HepG2 (cell line): ENCODE measurements around the gene CDK2. TPM values are rescaled to one million over a fixed set of nuclear protein-coding genes. Genes with fewer than 3 reads are reported as not detected.

ENCODE experiments used
- FOXP1 ChIP-seq, 2 experiments: fragments of 450-650 bp in 1 of 2; IDR thresholded peaks; 2 replicates each; pipeline ENCODE4 v1.6.1; 2017 to 2018; ENCODE audit warnings: antibody characterized with exemption in 1 of 2
- GATA4 ChIP-seq: sonication (generic); IDR thresholded peaks from 2 replicates; pipeline ENCODE4 v1.6.1; 2016; ENCODE audit warnings: antibody characterized with exemption, low read depth, borderline replicate concordance
- YY1 ChIP-seq: IDR thresholded peaks from 2 replicates; pipeline ENCODE4 v1.6.1; 2011; ENCODE audit warnings: low read length, low read depth, moderate library complexity, mild to moderate bottlenecking; ENCODE audit not compliant: insufficient read depth, insufficient replicate concordance
- ZBTB38 ChIP-seq: sonication (generic); formaldehyde crosslinking; IDR thresholded peaks from 2 replicates; pipeline ENCODE4 v1.5.1; 2020; ENCODE audit warnings: mild to moderate bottlenecking, missing genetic modification reagents
- ZNF124 ChIP-seq: sonication (generic); formaldehyde crosslinking; IDR thresholded peaks from 2 replicates; pipeline ENCODE4 v1.4.0; 2020; ENCODE audit warnings: missing genetic modification reagents
- ZNF160 ChIP-seq: sonication (generic); formaldehyde crosslinking; IDR thresholded peaks from 2 replicates; pipeline ENCODE4 v1.8.0; 2022; ENCODE audit warnings: mild to moderate bottlenecking, inconsistent platforms, missing genetic modification reagents
- ZNF326 ChIP-seq: sonication (generic); formaldehyde crosslinking; IDR thresholded peaks from 2 replicates; pipeline ENCODE4 v1.4.0; 2020; ENCODE audit warnings: missing genetic modification reagents, borderline replicate concordance
- ZNF530 ChIP-seq: sonication (generic); formaldehyde crosslinking; IDR thresholded peaks from 2 replicates; pipeline ENCODE4 v1.5.0; 2020; ENCODE audit warnings: low read depth, mild to moderate bottlenecking, missing genetic modification reagents
- ZNF557 ChIP-seq: sonication (generic); formaldehyde crosslinking; IDR thresholded peaks from 2 replicates; pipeline ENCODE4 v1.4.0; 2020; ENCODE audit warnings: missing genetic modification reagents
- ZNF703 ChIP-seq: sonication (generic); formaldehyde crosslinking; IDR thresholded peaks from 2 replicates; pipeline ENCODE4 v1.5.1; 2020; ENCODE audit warnings: missing genetic modification reagents, mild to moderate bottlenecking, moderate library complexity, borderline replicate concordance
- ZNF749 ChIP-seq: sonication (generic); formaldehyde crosslinking; IDR thresholded peaks from 2 replicates; pipeline ENCODE4 v1.8.0; 2022; ENCODE audit warnings: mild to moderate bottlenecking, missing genetic modification reagents, moderate library complexity, borderline replicate concordance
- ZNF891 ChIP-seq: sonication (generic); formaldehyde crosslinking; IDR thresholded peaks from 2 replicates; pipeline ENCODE4 v1.5.0; 2020; ENCODE audit warnings: mild to moderate bottlenecking, missing genetic modification reagents
- polyA plus RNA-seq, 8 experiments: library from polyadenylated mRNA; depleted of rRNA in 3 of 8; stranded (reverse) in 7 of 8; unstranded in 1 of 8; fragments of >200 nt; fragmentation: Illumina TruSeq in 4 of 8; extraction: Trizol in 4 of 8; gene quantifications; 2 replicates each; pipeline versions ENCODE4 v1.2.1 to v1.2.3, GENCODE V29; 2011 to 2016; ENCODE audit warnings: low read depth in 4 of 8, missing spikeins in 1 of 8, mixed read lengths in 1 of 8; ENCODE audit not compliant: insufficient read depth in 1 of 8
- total RNA-seq, 5 experiments: library from RNA; depleted of rRNA; stranded (reverse); fragments of >200 nt; fragmentation: Illumina TruSeq; extraction: Trizol; gene quantifications; 2 replicates each; pipeline ENCODE4 v1.2.3, GENCODE V29; 2016; ENCODE audit warnings: low read depth in 1 of 5
- TF ChIP-seq, protein P1 (sequence below): sonication (generic); formaldehyde crosslinking; IDR thresholded peaks from 2 replicates; pipeline ENCODE4 v1.4.0; 2020; ENCODE audit warnings: missing genetic modification reagents, borderline replicate concordance
- TF ChIP-seq, protein P2 (sequence below): sonication (generic); formaldehyde crosslinking; conservative IDR thresholded peaks from 2 replicates; pipeline ENCODE4 v1.4.0; 2020; ENCODE audit warnings: mild to moderate bottlenecking, missing genetic modification reagents, moderate library complexity
- TF ChIP-seq, protein P3 (sequence below): sonication (generic); formaldehyde crosslinking; IDR thresholded peaks from 2 replicates; pipeline ENCODE4 v1.8.1; 2022; ENCODE audit warnings: low read depth, mild to moderate bottlenecking, missing genetic modification reagents
- TF ChIP-seq, protein P4 (sequence below): sonication (generic); formaldehyde crosslinking; IDR thresholded peaks from 2 replicates; pipeline ENCODE4 v1.5.0; 2020; ENCODE audit warnings: missing genetic modification reagents
- TF ChIP-seq, protein P5 (sequence below): sonication (generic); formaldehyde crosslinking; IDR thresholded peaks from 2 replicates; pipeline ENCODE4 v1.8.0; 2022; ENCODE audit warnings: mild to moderate bottlenecking, missing genetic modification reagents, moderate library complexity

CDK2 gene
- total and polyA plus RNA-seq, 2 of the 13 experiments (the other 11 are each of a cell fraction or from before 2014, with no cell fraction given) = 47.5 to 52.6 TPM

DNA sequence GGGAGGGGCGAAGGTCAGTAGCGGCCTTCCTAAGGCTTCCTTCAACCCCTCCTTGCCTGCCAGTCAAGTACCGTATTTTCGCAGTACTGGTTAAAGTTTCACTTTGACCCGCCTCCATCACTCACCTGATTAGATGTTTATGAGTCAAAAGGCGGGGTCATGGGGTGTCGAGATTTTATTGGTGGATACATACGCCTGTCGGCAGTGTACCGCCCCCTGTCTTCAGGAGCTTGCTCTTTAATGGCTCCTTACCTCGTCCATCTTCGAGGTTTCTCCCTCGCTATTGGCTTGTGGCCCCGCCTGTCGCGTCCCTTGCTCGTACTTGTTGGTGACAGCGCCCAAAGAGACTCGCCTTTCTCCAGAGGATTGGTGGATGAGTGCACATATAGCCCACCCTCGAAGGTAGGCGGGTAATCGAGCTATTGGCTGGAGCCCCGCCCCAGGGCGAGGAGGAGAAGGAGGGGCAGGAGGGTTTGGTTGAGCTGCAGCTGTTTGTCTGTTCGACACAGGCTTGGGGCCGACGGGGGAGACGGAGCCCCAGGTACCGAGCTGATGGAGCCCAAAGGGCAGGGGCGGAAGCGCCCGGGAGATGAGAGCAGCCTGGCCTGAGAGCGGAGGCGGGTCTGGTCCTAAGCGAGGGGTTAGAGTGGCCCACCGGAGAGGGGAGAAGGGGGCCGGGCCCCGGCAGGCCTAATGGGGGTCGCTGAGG is 7.1 kb downstream of the CDK2 start, which contains the start of gene RAB5B (continued):
- TF ChIP-seq, protein P1, sequence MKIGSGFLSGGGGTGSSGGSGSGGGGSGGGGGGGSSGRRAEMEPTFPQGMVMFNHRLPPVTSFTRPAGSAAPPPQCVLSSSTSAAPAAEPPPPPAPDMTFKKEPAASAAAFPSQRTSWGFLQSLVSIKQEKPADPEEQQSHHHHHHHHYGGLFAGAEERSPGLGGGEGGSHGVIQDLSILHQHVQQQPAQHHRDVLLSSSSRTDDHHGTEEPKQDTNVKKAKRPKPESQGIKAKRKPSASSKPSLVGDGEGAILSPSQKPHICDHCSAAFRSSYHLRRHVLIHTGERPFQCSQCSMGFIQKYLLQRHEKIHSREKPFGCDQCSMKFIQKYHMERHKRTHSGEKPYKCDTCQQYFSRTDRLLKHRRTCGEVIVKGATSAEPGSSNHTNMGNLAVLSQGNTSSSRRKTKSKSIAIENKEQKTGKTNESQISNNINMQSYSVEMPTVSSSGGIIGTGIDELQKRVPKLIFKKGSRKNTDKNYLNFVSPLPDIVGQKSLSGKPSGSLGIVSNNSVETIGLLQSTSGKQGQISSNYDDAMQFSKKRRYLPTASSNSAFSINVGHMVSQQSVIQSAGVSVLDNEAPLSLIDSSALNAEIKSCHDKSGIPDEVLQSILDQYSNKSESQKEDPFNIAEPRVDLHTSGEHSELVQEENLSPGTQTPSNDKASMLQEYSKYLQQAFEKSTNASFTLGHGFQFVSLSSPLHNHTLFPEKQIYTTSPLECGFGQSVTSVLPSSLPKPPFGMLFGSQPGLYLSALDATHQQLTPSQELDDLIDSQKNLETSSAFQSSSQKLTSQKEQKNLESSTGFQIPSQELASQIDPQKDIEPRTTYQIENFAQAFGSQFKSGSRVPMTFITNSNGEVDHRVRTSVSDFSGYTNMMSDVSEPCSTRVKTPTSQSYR (CRISPR knock-in tag) = peak; percentile 62; the same call in 1 of the 2 replicates
- TF ChIP-seq ZNF557 (CRISPR knock-in tag) = peak; percentile 54; the same call in 1 of the 2 replicates
- TF ChIP-seq ZNF530 (CRISPR knock-in tag) = no peak
- TF ChIP-seq, protein P2, sequence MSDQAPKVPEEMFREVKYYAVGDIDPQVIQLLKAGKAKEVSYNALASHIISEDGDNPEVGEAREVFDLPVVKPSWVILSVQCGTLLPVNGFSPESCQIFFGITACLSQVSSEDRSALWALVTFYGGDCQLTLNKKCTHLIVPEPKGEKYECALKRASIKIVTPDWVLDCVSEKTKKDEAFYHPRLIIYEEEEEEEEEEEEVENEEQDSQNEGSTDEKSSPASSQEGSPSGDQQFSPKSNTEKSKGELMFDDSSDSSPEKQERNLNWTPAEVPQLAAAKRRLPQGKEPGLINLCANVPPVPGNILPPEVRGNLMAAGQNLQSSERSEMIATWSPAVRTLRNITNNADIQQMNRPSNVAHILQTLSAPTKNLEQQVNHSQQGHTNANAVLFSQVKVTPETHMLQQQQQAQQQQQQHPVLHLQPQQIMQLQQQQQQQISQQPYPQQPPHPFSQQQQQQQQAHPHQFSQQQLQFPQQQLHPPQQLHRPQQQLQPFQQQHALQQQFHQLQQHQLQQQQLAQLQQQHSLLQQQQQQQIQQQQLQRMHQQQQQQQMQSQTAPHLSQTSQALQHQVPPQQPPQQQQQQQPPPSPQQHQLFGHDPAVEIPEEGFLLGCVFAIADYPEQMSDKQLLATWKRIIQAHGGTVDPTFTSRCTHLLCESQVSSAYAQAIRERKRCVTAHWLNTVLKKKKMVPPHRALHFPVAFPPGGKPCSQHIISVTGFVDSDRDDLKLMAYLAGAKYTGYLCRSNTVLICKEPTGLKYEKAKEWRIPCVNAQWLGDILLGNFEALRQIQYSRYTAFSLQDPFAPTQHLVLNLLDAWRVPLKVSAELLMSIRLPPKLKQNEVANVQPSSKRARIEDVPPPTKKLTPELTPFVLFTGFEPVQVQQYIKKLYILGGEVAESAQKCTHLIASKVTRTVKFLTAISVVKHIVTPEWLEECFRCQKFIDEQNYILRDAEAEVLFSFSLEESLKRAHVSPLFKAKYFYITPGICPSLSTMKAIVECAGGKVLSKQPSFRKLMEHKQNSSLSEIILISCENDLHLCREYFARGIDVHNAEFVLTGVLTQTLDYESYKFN (CRISPR knock-in tag) = 0 out of 2 replicates have a peak, but pooled peaks have one; percentile 46
- TF ChIP-seq, protein P3, sequence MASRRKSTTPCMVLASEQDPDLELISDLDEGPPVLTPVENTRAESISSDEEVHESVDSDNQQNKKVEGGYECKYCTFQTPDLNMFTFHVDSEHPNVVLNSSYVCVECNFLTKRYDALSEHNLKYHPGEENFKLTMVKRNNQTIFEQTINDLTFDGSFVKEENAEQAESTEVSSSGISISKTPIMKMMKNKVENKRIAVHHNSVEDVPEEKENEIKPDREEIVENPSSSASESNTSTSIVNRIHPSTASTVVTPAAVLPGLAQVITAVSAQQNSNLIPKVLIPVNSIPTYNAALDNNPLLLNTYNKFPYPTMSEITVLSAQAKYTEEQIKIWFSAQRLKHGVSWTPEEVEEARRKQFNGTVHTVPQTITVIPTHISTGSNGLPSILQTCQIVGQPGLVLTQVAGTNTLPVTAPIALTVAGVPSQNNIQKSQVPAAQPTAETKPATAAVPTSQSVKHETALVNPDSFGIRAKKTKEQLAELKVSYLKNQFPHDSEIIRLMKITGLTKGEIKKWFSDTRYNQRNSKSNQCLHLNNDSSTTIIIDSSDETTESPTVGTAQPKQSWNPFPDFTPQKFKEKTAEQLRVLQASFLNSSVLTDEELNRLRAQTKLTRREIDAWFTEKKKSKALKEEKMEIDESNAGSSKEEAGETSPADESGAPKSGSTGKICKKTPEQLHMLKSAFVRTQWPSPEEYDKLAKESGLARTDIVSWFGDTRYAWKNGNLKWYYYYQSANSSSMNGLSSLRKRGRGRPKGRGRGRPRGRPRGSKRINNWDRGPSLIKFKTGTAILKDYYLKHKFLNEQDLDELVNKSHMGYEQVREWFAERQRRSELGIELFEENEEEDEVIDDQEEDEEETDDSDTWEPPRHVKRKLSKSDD (CRISPR knock-in tag) = no peak
- TF ChIP-seq GATA4 = peak; percentile 75; the same call in 1 of the 2 replicates
- TF ChIP-seq ZBTB38 = peak; percentile 19; the same call in 1 of the 2 replicates
- TF ChIP-seq ZNF749 (CRISPR knock-in tag) = no peak; the same call in 1 of the 2 replicates
- no peak for TF ChIP-seq ZNF124 (CRISPR knock-in tag)
- TF ChIP-seq, protein P4, sequence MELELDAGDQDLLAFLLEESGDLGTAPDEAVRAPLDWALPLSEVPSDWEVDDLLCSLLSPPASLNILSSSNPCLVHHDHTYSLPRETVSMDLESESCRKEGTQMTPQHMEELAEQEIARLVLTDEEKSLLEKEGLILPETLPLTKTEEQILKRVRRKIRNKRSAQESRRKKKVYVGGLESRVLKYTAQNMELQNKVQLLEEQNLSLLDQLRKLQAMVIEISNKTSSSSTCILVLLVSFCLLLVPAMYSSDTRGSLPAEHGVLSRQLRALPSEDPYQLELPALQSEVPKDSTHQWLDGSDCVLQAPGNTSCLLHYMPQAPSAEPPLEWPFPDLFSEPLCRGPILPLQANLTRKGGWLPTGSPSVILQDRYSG = no peak
- no peak for TF ChIP-seq ZNF160
- TF ChIP-seq ZNF891 (CRISPR knock-in tag) = peak; percentile 92
- no peak for TF ChIP-seq FOXP1 (IDR thresholded peaks at IDR 0.05)
- TF ChIP-seq FOXP1 (CRISPR knock-in tag; IDR thresholded peaks at IDR 0.05) = peak; percentile 21
- TF ChIP-seq YY1 = peak; percentile 48
- TF ChIP-seq, protein P5, sequence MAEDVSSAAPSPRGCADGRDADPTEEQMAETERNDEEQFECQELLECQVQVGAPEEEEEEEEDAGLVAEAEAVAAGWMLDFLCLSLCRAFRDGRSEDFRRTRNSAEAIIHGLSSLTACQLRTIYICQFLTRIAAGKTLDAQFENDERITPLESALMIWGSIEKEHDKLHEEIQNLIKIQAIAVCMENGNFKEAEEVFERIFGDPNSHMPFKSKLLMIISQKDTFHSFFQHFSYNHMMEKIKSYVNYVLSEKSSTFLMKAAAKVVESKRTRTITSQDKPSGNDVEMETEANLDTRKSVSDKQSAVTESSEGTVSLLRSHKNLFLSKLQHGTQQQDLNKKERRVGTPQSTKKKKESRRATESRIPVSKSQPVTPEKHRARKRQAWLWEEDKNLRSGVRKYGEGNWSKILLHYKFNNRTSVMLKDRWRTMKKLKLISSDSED (CRISPR knock-in tag) = no peak
- TF ChIP-seq ZNF326 (CRISPR knock-in tag) = no peak
- TF ChIP-seq ZNF703 = no peak
